Nephron progenitor cell (in vitro differentiated cells): ENCODE measurements around the gene TMPRSS3.
"Not testable (repeated sequence)": the region's sequence is repeated elsewhere in the genome, so short reads cannot be mapped to it uniquely, and the experiment has no call there.

Experiments
- DNase-seq: peaks from one replicate; pipeline ENCODE4 v3.0.0; 2021
- H3K27ac Mint-ChIP-seq: 2 replicates; pipeline ENCODE4 v1.8.0; 2021; ENCODE audit warnings: mild to moderate bottlenecking, moderate library complexity, mixed read lengths
- H3K27me3 Mint-ChIP-seq: 2 replicates; pipeline ENCODE4 v1.8.0; 2021; ENCODE audit warnings: mild to moderate bottlenecking, low read depth, mixed read lengths; ENCODE audit not compliant: poor library complexity
- H3K36me3 Mint-ChIP-seq: 2 replicates; pipeline ENCODE4 v1.8.0; 2021; ENCODE audit warnings: low read depth, mixed read lengths
- H3K4me1 Mint-ChIP-seq: 2 replicates; pipeline ENCODE4 v1.8.0; 2021; ENCODE audit warnings: mixed read lengths
- H3K4me3 Mint-ChIP-seq: 2 replicates; pipeline ENCODE4 v1.8.0; 2021; ENCODE audit warnings: mild to moderate bottlenecking, moderate library complexity, mixed read lengths
- H3K9me3 Mint-ChIP-seq: 2 replicates; pipeline ENCODE4 v1.8.0; 2021; ENCODE audit warnings: mild to moderate bottlenecking, moderate library complexity, mixed read lengths
- CTCF ChIP-seq: fragments of 200-600 bp; sonication (generic); IDR thresholded peaks from 2 replicates; pipeline ENCODE4 v1.5.0; 2021; ENCODE audit warnings: antibody characterized with exemption

The TMPRSS3 gene

GRCh38 chr21:42411197-42411869, 15.5 kb upstream of the TMPRSS3 start:
- H3K4me3 Mint-ChIP-seq, result no peak overlapping the region

GRCh38 chr21:42409366-42409765, 13.5 kb upstream of the TMPRSS3 start:
- Mint-ChIP-seq H3K36me3 (no peaks in the 10 kb centered on the region), H3K4me1 (peaks cover 6% of the 10 kb centered on the region), H3K27ac (no peak overlapping the region), H3K4me3 (no peak overlapping the region), H3K27me3 (peaks cover 17% of the 10 kb centered on the region), H3K9me3 (no peaks in the 10 kb centered on the region)
- TF ChIP-seq CTCF, result no peak
- no peak for DNase-seq

More at GRCh38 chr21:42411197-42411869, 15.5 kb upstream of the TMPRSS3 start:
- no peaks in the 10 kb centered on the region for H3K9me3 Mint-ChIP-seq
- peaks cover 17% of the 10 kb centered on the region for H3K4me1 Mint-ChIP-seq
- no peak for DNase-seq
- H3K36me3 Mint-ChIP-seq, result no peaks in the 10 kb centered on the region
- peaks cover 17% of the 10 kb centered on the region for H3K27me3 Mint-ChIP-seq
- no peak overlapping the region for H3K27ac Mint-ChIP-seq
- no peak for TF ChIP-seq CTCF

- not testable (repeated sequence) for H3K4me3 Mint-ChIP-seq, H3K9me3 Mint-ChIP-seq, H3K4me1 Mint-ChIP-seq, H3K27ac Mint-ChIP-seq, H3K36me3 Mint-ChIP-seq, DNase-seq
- H3K27me3 Mint-ChIP-seq, result peaks cover 11% of the 10 kb centered on the region
These were observed 12.9 kb upstream of the TMPRSS3 start for GRCh38 chr21:42408718-42409117.

GRCh38 chr21:42407476-42407875, 11.6 kb upstream of the TMPRSS3 start:
- Mint-ChIP-seq H3K9me3 (no peaks in the 10 kb centered on the region), H3K27ac (no peak overlapping the region), H3K4me3 (no peak overlapping the region), H3K4me1 (peaks cover 14% of the 10 kb centered on the region), H3K27me3 (peaks cover 7% of the 10 kb centered on the region), H3K36me3 (no peaks in the 10 kb centered on the region)
- DNase-seq, result no peak
- TF ChIP-seq CTCF, result no peak

- no peak overlapping the region for H3K4me3 Mint-ChIP-seq
- H3K27me3 Mint-ChIP-seq, result peaks cover 11% of the 10 kb centered on the region
- no peaks in the 10 kb centered on the region for H3K9me3 Mint-ChIP-seq
- H3K27ac Mint-ChIP-seq, result no peak overlapping the region
- peaks cover 14% of the 10 kb centered on the region for H3K4me1 Mint-ChIP-seq
- DNase-seq, result no peak
- no peak for TF ChIP-seq CTCF
- no peaks in the 10 kb centered on the region for H3K36me3 Mint-ChIP-seq
These were observed 11.0 kb upstream of the TMPRSS3 start for GRCh38 chr21:42406866-42407265.

- H3K27me3 Mint-ChIP-seq, result peaks cover 13% of the 10 kb centered on the region
- no peak overlapping the region for H3K4me3 Mint-ChIP-seq
- no peak for TF ChIP-seq CTCF
- peaks cover 14% of the 10 kb centered on the region for H3K4me1 Mint-ChIP-seq
- H3K9me3 Mint-ChIP-seq, result no peaks in the 10 kb centered on the region
- no peak overlapping the region for H3K27ac Mint-ChIP-seq
- no peaks in the 10 kb centered on the region for H3K36me3 Mint-ChIP-seq
- no peak for DNase-seq
These were observed 10.4 kb upstream of the TMPRSS3 start for GRCh38 chr21:42406201-42406621.
